Embryonic facial prominence (tissue), 1 donor: Measurements from ENCODE around the gene PFKP.
A peak's percentile ranks its signal among the peaks of the same experiment; 100 is the strongest.
"Not testable (repeated sequence)": the region's sequence is repeated elsewhere in the genome, so short reads cannot be mapped to it uniquely, and the experiment has no call there.

Experiments
- DNase-seq: peaks from one replicate; pipeline ENCODE4 v3.0.0-alpha.2; 2016; ENCODE audit errors: extremely low spot score

PFKP gene

GRCh38 chr10:3154666-3155065 lies 87.3 kb downstream of the PFKP start:
- DNase-seq, result no peak

GRCh38 chr10:3159152-3159551 lies 91.8 kb downstream of the PFKP start:
- DNase-seq, result no peak

GRCh38 chr10:3162533-3162932 lies 95.2 kb downstream of the PFKP start:
- no peak for DNase-seq

- DNase-seq, result no peak
Observed at GRCh38 chr10:3163879-3164278, 96.5 kb downstream of the PFKP start.

GRCh38 chr10:3165196-3165595 lies 97.8 kb downstream of the PFKP start:
- no peak for DNase-seq

- no peak for DNase-seq
Observed at GRCh38 chr10:3166496-3167290, 99.3 kb downstream of the PFKP start.

GRCh38 chr10:3167611-3168330 lies 100.4 kb downstream of the PFKP start:
- no peak for DNase-seq

- no peak for DNase-seq
Observed at GRCh38 chr10:3169271-3169670, 101.9 kb downstream of the PFKP start.

- no peak for DNase-seq
Observed at GRCh38 chr10:3169673-3170072, 102.3 kb downstream of the PFKP start.

- DNase-seq, result not testable (repeated sequence)
Observed at GRCh38 chr10:3171488-3171887, 104.1 kb downstream of the PFKP start.

GRCh38 chr10:3172081-3172445 lies 104.7 kb downstream of the PFKP start:
- DNase-seq, result no peak

- DNase-seq, result peak; percentile 96
Observed at GRCh38 chr10:3172446-3173170, 105.3 kb downstream of the PFKP start, which contains the start of gene PITRM1. Gene PITRM1, minus strand, starts transcription at chr10:3172782. Its CDS starts 10 bp downstream, at chr10:3172772.

- DNase-seq, result peak; percentile 12
Observed at GRCh38 chr10:3173171-3173878, 106.0 kb downstream of the PFKP start.

- no peak for DNase-seq
Observed at GRCh38 chr10:3178042-3178441, 110.7 kb downstream of the PFKP start.

GRCh38 chr10:3179174-3179573 lies 111.8 kb downstream of the PFKP start:
- no peak for DNase-seq

GRCh38 chr10:3180355-3181025 lies 113.1 kb downstream of the PFKP start:
- DNase-seq, result no peak

GRCh38 chr10:3185386-3185785 lies 118.0 kb downstream of the PFKP start:
- DNase-seq, result no peak

- DNase-seq, result no peak
Observed at GRCh38 chr10:3186368-3186767, 119.0 kb downstream of the PFKP start.
